GM21529 (cell line): Measurements from ENCODE around the gene SUSD4.

Source experiments
- ATAC-seq: cut with Tn5 transposase; IDR thresholded peaks from one replicate; pipeline ENCODE4 v1.9.1; 2021; ENCODE audit not compliant: unreplicated experiment

SUSD4 gene

GRCh38 chr1:223216531-223217205 lies 147.3 kb downstream of the SUSD4 start:
- no peak for ATAC-seq

GRCh38 chr1:223216074-223216473 lies 147.9 kb downstream of the SUSD4 start:
- no peak for ATAC-seq

GRCh38 chr1:223215026-223215425 lies 148.9 kb downstream of the SUSD4 start:
- ATAC-seq, result no peak

GRCh38 chr1:223214261-223214807 lies 149.6 kb downstream of the SUSD4 start:
- ATAC-seq, result no peak

DNA sequence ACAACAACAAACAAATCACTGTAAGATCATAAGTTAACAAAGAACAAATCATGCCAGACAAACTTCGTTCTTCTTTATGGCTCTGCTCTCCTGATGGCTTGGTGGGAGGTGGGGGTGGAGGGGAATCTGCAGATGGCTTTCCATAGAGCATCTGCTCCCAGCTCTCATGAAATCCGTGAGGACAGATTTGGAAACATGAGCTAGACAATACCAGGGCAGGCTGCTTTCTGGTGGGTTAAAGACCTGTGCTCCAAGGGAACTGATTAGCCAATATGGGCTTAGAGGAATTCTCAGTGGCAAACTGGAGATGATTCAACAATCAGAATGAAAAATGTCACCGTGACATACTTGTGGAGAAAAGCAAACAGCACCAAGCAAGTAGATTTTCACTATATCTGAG lies 151.5 kb downstream of the SUSD4 start:
- ATAC-seq, result no peak

DNA sequence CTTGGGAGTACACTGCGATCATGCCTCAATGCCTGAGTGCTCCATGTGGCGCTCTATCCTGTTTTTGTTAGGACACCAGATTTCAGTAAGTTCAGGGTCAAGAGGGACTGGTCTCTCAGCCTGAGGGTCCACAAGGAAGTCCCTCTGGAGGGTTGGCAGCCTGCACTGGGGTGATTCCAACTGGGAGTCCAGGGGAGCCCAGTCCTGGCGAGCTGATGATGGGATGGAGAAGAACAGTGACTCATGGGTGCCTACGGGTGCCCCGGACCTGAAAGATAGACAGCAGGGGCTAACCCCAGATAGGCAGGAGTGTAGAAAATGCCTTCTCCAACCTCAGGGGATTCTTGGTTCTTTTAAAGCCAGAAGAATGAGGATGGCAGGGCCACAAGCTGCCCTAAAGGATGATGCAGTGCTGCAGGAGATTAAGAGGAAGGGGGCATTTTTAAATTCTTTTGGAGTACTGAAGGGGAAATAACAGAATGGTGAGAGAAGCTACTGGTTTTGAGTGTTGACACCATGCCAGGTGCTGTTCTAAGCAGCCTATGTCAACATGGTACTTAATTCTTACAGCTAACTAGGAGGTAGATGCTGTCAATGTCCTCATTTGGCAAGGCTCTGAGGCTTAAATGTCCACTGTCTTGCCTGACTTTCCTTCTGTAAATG lies 152.5 kb downstream of the SUSD4 start:
- ATAC-seq, result no peak

GRCh38 chr1:223210788-223211120 lies 153.2 kb downstream of the SUSD4 start:
- ATAC-seq, result no peak

DNA sequence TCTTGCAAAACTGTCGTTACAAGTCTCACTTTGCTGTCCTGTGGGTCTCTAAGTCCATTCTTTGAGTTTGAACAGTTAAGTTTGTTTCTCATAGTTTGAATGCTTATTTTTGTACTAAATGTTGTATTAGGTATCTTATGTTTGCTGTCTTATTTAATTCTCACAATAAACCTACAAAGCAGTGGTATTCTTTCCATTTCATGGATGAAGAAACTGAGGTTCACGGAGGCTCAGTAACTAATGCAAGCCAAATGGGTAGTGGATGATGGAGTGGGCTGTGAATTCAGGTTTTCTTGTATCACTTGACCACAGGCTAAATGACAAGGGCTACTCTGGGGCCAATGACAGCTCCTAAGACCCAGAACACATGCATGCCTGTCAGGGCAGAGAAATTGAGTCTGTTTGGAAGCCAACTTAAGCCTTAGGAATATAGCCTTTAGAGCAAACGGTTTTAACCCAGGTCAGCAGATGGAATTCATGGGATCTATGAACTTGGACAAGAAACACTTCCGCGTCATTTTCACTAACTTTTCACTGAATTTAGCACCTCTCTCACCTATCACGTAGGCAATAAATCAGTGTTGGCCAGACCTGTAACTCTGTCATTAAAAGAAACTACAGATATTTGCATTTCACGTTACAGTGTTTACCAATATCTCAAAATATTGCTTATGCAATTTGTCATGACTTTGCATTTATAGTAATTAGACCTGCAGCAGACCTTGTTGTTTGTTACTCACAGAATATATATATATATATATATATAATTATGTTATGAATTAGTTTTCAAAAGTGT lies 153.8 kb downstream of the SUSD4 start:
- no peak for ATAC-seq

DNA sequence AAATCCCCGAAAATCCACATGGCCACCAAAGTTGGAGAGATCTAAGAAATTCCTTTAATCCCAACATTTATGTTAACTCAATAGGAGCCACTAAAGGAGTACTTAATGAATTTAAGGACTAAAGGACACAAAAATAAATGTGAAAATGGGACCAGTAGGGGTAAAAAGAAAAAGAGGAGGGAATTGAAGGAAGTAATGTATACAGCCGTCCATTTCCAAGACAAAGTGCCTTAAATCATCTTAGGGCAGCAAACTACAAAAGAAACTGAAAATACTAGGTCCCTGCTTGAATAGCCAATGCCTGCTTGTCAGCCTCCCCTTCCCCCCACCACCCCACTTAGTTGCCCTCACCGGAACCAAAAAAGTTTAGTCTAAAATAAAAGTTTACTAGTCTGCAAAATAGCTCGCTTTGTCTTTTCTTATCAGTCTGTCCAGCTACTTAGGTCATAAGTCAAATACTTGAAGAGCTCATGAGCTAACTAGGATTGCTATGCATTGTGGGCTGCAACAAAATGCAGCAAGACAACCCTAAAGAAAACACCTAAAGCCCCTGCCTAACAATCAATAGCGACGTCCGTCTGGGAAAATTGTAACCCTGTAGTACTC lies 154.6 kb downstream of the SUSD4 start:
- ATAC-seq, result no peak

DNA sequence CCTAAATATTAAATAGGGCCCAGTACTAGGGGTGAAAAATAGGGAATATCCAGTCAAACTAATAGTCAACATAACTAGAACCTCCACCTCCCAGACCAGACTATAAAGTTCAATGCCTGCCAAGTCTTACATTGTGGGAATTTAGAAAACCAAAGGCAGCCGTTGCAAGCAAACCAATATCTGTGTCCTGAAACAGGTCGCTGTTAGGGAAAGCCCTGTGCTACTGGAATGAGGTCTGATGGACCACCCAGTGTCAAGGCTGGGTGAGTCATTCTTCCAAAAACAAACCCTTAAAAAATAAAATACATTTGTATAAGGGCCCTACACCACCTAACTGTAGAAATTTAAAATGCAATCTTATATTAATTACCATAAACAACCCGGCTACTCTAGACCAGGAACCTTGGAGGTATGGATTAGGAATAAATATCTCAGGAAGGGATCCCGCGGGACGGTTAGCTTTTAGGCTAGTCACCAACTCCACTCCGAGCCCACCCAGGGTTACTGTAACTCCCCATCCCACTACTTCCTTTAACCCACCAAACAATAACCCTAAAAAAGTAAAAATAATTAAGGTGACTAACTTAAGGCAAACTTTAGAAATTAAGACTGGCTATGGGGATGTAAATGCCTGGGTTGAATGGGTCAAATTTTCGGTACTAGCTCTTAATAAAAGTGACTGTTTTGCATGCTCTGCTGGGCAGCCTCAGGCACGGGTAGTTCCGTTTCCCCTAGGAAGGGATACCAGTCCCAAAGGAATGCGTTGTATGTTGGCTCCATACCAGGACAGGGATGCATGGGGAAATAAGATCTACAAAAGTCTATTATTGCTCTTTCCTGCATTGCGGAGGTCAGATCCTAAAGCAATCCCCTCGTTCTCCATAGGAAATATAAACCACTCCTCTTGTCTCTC lies 155.6 kb downstream of the SUSD4 start:
- ATAC-seq, result no peak

DNA sequence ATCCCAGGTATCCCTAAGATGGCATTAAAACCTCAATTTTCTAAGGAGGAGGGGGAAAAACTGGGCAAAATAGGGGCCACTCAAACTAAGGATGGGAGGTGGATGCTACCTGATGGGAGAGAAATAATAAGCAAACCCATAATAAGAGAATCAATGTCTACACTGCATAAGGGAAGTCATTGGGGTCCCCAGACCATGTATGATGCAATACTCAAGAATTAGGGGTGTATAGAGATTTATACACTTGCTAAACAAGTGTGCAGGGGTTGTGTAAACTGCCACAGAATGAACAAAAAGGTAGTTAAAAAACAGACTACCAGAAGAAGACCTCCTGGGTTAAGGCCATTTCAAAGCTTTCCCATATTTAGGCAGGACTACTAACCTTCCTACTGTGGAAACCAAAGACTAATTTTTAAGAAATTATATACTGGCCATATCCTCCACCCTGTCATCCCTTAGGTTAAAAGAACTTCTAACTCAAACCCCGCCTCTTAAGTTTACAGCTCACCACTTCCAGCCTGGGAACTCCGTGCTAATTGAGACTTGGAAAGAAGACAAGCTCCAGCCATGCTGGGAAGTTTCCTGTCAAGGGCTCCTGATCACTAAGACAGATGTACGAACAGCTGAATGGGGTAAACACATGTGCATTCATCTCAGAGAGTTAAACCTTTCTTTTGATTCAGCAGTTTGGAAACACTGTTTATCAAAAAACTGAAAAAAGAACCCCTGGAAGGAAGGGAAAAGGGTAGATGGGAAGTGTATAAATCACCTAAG lies 156.5 kb downstream of the SUSD4 start:
- no peak for ATAC-seq

DNA sequence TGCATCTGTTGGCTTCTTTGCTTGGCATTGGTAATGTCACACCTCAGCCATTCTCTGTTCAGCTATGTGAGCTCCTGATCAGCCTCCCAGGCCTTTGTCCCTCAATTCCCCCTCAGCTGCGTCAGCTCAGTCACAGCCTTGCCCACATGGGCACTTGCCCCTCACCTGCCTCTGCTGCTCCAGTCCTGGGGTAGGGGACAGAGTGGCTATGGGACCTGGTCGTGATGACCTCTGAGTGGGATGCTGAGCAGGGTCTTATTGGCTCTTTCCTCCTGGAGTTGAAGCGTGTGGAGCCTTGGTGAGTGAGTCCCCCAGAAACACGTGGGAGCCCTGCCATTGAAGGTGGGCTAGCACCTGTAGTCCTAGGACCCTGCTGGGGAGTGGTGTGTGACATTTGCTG lies 159.6 kb downstream of the SUSD4 start:
- no peak for ATAC-seq

DNA sequence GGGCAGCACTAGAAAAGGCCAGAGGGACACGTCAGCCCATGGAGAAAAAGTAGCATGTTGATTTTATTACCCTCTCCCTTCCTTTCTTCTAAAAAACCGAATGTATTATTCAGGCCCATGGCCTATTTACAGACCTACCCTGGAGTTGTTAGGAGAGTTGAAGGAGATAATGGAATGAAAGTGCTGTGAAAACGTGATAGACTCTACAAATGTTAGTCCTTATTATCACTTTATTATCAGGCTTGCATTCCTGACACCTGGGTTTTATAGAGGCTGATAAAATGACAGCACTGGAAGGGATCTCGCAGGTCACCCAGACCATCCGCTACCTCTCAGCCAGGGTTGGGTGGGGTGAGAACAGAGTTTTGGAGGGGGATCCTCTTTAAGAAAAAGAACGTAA lies 160.3 kb downstream of the SUSD4 start:
- ATAC-seq, result no peak

DNA sequence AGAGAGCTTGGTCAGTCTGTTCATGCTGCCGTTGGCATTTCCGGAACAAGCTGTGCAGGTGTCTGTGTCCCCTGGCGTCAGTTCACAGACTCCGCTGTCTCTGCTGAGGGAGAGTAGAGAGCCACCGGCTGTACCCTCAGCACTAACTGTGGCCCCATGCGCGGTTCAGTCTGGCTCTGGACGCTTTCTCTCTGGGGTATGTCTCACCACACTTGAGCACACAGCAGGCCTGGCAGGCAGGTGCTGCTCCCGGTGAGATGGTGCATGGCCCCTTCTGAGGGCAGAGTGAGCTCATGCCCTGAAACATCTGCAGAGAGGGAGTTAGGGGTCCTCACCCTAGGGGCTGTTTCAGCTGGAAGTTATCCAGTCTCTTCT lies 161.0 kb downstream of the SUSD4 start:
- ATAC-seq, result no peak

DNA sequence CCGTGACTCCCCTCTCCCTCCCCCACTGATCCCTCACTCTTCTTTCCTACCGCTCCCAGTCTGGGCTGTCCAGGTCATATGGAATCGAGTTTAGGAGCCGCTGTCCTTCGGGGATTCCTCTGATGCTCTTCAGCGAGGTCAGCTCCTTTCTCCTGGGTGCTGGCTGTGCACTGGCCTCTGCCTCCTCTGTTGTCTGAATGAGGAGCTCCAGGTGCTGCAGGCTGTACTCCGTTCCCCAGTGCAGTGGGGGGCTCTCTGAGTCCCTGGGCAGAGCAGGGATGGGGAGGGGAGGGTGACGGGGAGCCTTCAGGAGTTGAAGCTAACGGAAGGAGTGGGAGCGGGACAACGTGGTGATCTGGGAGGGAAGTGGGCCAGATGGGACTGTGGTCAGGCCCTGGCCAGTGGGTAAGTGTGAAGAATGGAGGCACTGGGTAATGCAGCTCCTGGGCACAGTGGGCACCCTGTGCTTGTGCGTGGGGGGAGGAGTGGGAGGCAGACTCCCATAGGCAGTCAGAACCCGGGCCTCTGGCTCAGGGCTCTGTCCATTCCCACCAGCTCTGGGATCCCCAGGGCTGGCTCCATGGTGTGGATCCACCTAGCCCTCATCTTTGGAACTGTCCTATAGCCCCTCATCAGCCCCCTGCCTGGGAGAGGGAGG lies 161.5 kb downstream of the SUSD4 start:
- ATAC-seq, result no peak

DNA sequence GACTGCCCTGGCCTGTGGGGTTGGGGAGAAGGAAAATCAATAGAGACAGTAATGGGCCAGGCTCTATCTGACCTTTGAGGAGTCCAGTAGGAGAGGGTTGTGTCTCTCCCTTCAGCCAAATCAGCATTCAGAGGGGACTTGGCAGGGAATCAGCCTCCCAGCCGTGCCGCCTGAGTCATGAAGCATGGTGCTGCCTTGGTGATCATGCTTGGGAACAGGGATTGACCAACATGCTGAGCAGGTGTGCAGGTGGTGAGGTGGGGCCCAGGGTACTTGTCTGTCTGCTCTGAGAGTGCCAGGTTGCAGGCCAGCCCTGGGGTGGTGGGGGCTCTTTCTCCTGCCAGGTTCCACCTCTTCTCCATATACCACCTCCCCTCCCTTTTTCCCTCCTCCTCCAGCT lies 162.0 kb downstream of the SUSD4 start:
- no peak for ATAC-seq

GRCh38 chr1:223200903-223201302 lies 163.1 kb downstream of the SUSD4 start:
- no peak for ATAC-seq

DNA sequence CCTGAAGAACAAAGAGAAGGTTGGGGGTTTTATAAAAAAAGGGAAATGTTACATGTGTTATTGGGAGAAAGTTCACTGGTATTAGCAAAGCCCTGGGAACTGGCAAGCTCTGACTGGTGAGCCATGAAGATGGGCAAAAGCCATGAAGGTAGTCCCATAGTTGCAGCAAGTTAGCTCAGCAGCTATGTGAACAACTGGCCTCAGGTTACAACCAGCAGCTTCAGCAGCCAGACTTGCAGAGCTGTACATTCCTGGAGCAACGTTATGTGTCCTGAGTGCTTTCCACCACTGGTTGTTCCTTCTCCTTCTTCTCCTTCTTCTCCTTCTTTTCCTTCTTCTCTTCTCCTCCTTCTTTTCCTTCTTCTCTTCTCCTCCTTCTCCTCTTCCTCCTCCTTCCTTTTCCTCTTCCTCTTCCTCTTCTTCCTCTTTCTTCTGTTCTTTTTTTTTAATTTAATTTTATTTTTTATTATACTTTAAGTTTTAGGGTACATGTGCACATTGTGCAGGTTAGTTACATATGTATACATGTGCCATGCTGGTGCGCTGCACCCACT lies 164.8 kb downstream of the SUSD4 start:
- no peak for ATAC-seq

- ATAC-seq, result no peak
Measured at GRCh38 chr1:223198628-223198965, 165.4 kb downstream of the SUSD4 start.
